GM13976 (cell line): Measurements from ENCODE around the gene SLC22A31.
A peak's percentile ranks its signal among the peaks of the same experiment; 100 is the strongest.
"Not testable (repeated sequence)": the region's sequence is repeated elsewhere in the genome, so short reads cannot be mapped to it uniquely, and the experiment has no call there.

ENCODE experiments used
- DNase-seq: peaks from one replicate; pipeline ENCODE4 v3.0.0; 2012; ENCODE audit warnings: low spot score
- CTCF ChIP-seq: IDR thresholded peaks from 2 replicates; pipeline ENCODE4 v1.5.1; 2012; ENCODE audit warnings: borderline replicate concordance, mild to moderate bottlenecking; ENCODE audit not compliant: insufficient read depth; ENCODE audit errors: extremely low read depth, missing control alignments, control extremely low read depth
- in situ Hi-C: fragments of 300-500 bp; cut with MboI; formaldehyde crosslinking; loops from one replicate; pipeline ENCODE4 v1.12.0; 2022; ENCODE audit warnings: low sequenced_read_pairs, mixed read lengths, inconsistent platforms; ENCODE audit not compliant: unreplicated experiment

Gene SLC22A31

GRCh38 chr16:89167425-89167941 is 32.9 kb downstream of the SLC22A31 start:
- in situ Hi-C loops = loop anchor here (10.0 kb wide), 1 partner anchor 233 kb away; no protein-coding TSS in a partner anchor
- peak; percentile 91 for DNase-seq
- peak; percentile 89 for TF ChIP-seq CTCF

DNA sequence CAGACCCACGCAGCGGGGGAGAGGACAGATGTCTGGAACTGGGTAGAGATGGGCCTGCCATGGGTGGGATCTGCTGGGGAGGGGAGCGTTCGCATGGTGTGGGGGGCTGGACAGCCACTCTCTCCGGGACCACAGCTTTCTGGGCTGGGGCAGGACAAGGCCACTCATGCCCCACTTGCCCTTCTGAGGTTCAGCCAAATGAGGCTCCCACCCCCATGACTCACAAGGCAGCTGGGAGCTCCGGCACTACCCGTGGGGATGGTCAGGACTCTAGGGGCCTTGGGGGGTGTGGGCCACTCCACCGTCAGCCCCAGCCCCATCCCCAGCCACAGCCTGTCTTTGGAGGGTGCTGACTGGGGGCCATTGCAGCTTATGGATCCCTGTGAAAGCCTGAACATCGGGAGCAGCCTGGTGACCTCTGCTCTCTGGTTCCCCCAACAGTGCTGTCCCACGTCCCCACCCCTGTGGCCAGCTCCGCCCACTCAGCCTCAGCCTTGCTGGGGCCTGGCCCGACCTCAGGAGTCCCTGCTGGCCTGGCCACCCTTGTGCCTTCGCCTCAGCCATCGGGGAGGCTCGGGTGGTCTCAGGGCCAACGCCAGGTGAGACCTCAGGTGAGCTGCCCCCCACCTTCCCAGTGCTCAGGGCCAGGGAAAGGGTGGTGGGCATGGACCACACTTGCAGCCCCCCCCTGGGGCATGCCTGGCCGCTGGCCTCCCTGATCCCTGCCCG is 33.5 kb downstream of the SLC22A31 start:
- no peak for DNase-seq
- in situ Hi-C loops = loop anchor here (10.0 kb wide), 1 partner anchor 232 kb away; no protein-coding TSS in a partner anchor
- TF ChIP-seq CTCF = no peak

DNA sequence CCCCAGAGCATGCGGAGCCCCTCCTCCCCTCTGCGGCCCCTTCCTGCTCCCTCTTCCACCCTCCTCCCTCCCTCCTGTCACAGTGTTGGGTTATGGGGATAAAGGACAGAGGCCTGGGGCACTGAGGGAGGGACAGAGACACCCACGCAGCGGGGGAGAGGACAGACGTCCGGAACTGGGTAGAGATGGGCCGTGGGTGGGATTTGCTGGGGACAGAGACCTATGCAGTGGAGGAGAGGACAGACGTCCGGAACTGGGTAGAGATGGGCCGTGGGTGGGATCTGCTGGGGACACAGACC is 34.7 kb downstream of the SLC22A31 start:
- in situ Hi-C loops = loop anchor here (10.0 kb wide), 1 partner anchor 231 kb away; no protein-coding TSS in a partner anchor
- not testable (repeated sequence) for DNase-seq

DNA sequence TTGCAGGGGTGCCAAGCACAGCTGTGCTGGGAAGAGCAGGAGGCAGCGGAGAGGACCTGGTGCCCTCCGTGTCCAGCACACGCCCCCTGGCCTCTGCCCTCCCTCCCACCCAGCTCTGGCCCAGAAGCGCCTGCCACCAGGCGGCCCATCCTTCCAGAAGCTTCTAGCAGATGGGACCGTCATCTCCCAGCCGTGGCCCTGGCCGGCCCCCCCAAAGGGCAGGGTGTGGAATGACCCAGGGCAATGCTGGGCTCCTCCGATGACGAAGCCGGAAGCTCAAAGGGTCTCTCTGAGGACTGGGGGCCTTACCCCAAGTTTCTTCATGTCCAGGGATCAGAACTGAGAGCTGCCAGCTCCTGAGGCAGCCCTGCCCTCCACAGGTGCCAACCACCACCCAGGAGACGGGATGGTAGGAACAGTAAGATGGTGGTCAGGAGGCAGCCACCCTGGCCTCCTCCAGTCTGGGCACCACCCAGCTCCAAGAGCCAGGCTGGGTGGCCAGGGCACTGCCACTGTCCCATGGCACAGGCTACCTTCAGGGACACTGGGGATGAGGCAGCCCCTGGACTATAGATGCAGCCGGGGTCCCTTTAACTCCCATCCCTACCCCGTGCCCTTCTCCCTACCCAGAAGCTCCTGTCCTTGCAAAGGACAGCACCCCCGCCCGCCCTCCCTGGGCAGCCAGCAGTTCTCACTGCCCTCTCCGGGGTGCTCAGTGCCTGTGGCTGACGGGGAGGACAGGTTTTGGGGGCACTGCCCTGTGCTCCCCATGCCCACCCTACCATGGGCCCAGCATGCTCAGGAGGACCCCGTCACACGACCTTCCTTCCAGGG is 35.3 kb downstream of the SLC22A31 start:
- in situ Hi-C loops = loop anchor here (10.0 kb wide), 1 partner anchor 230 kb away; no protein-coding TSS in a partner anchor
- no peak for TF ChIP-seq CTCF
- DNase-seq = no peak

DNA sequence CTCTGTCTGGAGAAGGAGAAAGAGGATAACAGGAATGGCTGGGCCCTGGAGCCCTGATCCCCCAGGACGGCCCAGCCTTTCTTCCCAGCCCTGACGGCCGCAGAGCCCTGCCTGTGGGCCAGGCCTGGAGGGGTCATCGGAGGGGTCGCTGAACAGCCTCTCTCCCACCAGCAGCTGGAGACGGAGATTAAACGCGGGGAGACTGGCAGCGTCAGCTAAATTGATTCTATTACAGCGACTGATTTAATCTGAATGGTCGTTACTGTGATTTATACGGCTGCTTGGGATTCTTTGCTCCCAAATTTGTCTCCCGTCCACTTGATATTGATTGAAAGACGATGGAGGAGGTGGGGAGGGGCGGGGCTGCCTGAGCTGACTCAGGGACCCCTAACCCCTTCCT is 35.9 kb downstream of the SLC22A31 start:
- DNase-seq = no peak
- in situ Hi-C loops = loop anchor here (10.0 kb wide), 1 partner anchor 230 kb away; no protein-coding TSS in a partner anchor
- TF ChIP-seq CTCF = no peak

DNA sequence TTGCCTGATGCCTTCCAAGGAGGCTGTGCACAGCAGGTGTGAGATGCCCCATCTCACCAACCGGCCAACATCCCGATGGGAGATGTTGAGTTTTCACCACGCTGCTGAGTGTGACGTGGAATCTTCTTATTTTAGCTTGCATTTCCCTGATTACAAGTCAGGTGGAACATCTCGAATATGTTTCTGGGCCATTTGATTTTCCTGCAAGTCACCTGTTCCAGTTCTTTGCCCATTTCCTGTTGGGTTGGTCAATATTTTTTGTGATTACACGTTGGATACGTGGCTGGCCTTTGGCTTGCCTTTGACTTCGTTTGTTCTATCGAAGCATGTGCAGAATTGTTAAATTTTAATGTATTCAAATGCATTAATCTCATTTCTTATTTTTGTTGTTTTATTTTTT is 37.0 kb downstream of the SLC22A31 start:
- in situ Hi-C loops = loop anchor here (10.0 kb wide), 1 partner anchor 228 kb away; no protein-coding TSS in a partner anchor
- TF ChIP-seq CTCF = no peak
- DNase-seq = no peak
